Esophagus squamous epithelium (tissue), 4 donors: ENCODE results near the gene ZFHX3.

Source experiments
- CTCF ChIP-seq, 6 experiments: fragments of 450-650 bp in 4 of 6; fragments of 200-600 bp in 2 of 6; sonication (generic) in 2 of 6; IDR thresholded peaks; one replicate each; pipeline ENCODE4 v1.5.1; 2016 to 2019; ENCODE audit warnings: antibody characterized with exemption in 6 of 6, mild to moderate bottlenecking in 4 of 6, moderate library complexity in 4 of 6
- POLR2A ChIP-seq, 4 donors: fragments of 450-650 bp; IDR thresholded peaks; one replicate each; pipeline ENCODE4 v1.6.1; 2017; ENCODE audit warnings: antibody characterized with exemption in 4 of 4, mild to moderate bottlenecking in 4 of 4, moderate library complexity in 3 of 4

- TF ChIP-seq CTCF (IDR thresholded peaks at IDR 0.05) (no peak), POLR2A (IDR thresholded peaks at IDR 0.05) (no peak)
Measured at GRCh38 chr16:73049511-73049910, 1.6 kb upstream of the ZFHX3 start.
